Thyroid gland (tissue), 4 donors: Measurements from ENCODE around the gene TAF11L13.

ENCODE experiments used
- CTCF ChIP-seq, 6 experiments: fragments of 200-600 bp in 3 of 6; fragments of 450-650 bp in 3 of 6; sonication (generic) in 3 of 6; IDR thresholded peaks; one replicate each; pipeline ENCODE4 v1.5.1; 2016 to 2019; ENCODE audit warnings: antibody characterized with exemption in 6 of 6, mild to moderate bottlenecking in 2 of 6, inconsistent platforms in 1 of 6, moderate library complexity in 1 of 6
- POLR2A ChIP-seq, 2 donors: fragments of 450-650 bp; IDR thresholded peaks; one replicate each; pipeline ENCODE4 v1.6.1; 2017; ENCODE audit warnings: antibody characterized with exemption in 2 of 2, mild to moderate bottlenecking in 2 of 2, moderate library complexity in 1 of 2

DNA sequence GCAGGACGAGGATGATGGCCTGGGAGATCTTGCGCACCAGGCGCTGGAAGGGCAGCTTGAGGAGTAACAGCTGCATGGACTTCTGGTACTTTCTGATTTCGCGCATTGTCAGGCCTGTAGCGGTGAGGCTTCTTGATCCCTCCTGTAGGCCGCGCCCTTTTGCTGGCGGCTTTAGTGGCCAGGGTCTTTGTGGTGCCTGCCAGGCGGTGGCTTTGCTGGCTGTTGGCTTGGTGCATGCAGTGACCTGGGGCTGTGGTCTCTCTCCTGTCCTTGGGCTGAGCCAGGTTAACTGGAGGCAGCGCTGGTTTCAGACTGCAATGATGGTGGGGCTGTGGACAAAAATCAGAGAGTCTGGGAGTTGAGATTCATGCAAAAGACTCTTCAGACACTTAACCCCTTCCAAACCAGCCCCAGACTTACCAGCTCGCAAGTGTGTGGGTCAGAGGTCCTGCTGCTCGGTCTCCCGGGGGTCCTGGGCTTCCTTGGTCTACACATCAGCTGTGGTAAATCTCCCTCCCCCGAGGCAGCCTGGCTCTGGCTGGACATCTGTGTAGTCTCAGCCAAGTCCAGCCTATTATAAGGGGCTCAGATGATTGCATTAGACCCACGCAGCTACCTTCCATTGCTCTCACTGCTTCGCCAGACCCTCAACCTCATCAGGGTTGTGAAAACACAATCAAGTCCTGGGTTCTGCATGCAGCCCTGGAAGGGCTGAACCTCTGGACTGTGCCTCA lies 16.8 kb upstream of the TAF11L13 start:
- TF ChIP-seq CTCF (IDR thresholded peaks at IDR 0.05) (no peak), POLR2A (IDR thresholded peaks at IDR 0.05) (no peak)
